SK-N-SH treated with all-trans-retinoic acid at 6 μM for 48 hours (cell line): Measurements from ENCODE around the gene DLG2.

ENCODE experiments used
- ATAC-seq: fragments of 200-7000 bp; cut with Tn5 transposase; 3 replicates; pipeline ENCODE4 v1.9.1; 2020; ENCODE audit warnings: mild to moderate bottlenecking, moderate library complexity
- BACH2 ChIP-seq: fragments of 250-450 bp; sonication (Bioruptor Pico); IDR thresholded peaks from 2 replicates; pipeline ENCODE4 v1.9.0; 2021; ENCODE audit warnings: mild to moderate bottlenecking, borderline replicate concordance
- CREB5 ChIP-seq: fragments of 250-450 bp; sonication (Bioruptor Pico); IDR thresholded peaks from 2 replicates; pipeline ENCODE4 v1.5.1; 2020; ENCODE audit warnings: low read depth, mild to moderate bottlenecking, moderate library complexity
- CSDC2 ChIP-seq: fragments of 250-450 bp; sonication (Bioruptor Pico); IDR thresholded peaks from 2 replicates; pipeline ENCODE4 v1.5.0; 2020; ENCODE audit warnings: mild to moderate bottlenecking, moderate library complexity
- CSRNP3 ChIP-seq: fragments of 250-450 bp; sonication (Bioruptor Pico); IDR thresholded peaks from 2 replicates; pipeline ENCODE4 v1.5.1; 2021; ENCODE audit warnings: mild to moderate bottlenecking, moderate library complexity
- ESRRG ChIP-seq: fragments of 250-450 bp; sonication (Bioruptor Pico); IDR thresholded peaks from 2 replicates; pipeline ENCODE4 v1.6.1; 2021; ENCODE audit warnings: mild to moderate bottlenecking
- GLIS3 ChIP-seq: fragments of 250-450 bp; sonication (Bioruptor Pico); IDR thresholded peaks from 2 replicates; pipeline ENCODE4 v1.5.0; 2020; ENCODE audit warnings: mild to moderate bottlenecking, moderate library complexity
- OSR1 ChIP-seq: fragments of 250-450 bp; sonication (Bioruptor Pico); IDR thresholded peaks from 2 replicates; pipeline ENCODE4 v1.8.0; 2022; ENCODE audit warnings: moderate library complexity, mild to moderate bottlenecking, inconsistent platforms
- PATZ1 ChIP-seq: fragments of 250-450 bp; sonication (Bioruptor Pico); IDR thresholded peaks from 2 replicates; pipeline ENCODE4 v1.8.0; 2020; ENCODE audit warnings: mild to moderate bottlenecking, moderate library complexity, borderline replicate concordance
- POU6F1 ChIP-seq: fragments of 250-450 bp; sonication (Bioruptor Pico); IDR thresholded peaks from 2 replicates; pipeline ENCODE4 v1.8.0; 2021; ENCODE audit warnings: low read depth, mild to moderate bottlenecking, moderate library complexity, borderline replicate concordance
- PPARA ChIP-seq: fragments of 250-450 bp; sonication (Bioruptor Pico); IDR thresholded peaks from 2 replicates; pipeline ENCODE4 v1.5.0; 2020; ENCODE audit warnings: mild to moderate bottlenecking, borderline replicate concordance
- RARB ChIP-seq: fragments of 250-450 bp; sonication (Bioruptor Pico); IDR thresholded peaks from 2 replicates; pipeline ENCODE4 v1.8.0; 2021; ENCODE audit warnings: mild to moderate bottlenecking, moderate library complexity
- SNAI2 ChIP-seq: fragments of 250-450 bp; sonication (Bioruptor Pico); IDR thresholded peaks from 2 replicates; pipeline ENCODE4 v1.5.0; 2020; ENCODE audit warnings: mild to moderate bottlenecking, moderate library complexity
- TCF4 ChIP-seq: fragments of 250-450 bp; sonication (Bioruptor Pico); IDR thresholded peaks from 2 replicates; pipeline ENCODE4 v1.8.0; 2021; ENCODE audit warnings: mild to moderate bottlenecking, moderate library complexity, borderline replicate concordance
- TOX ChIP-seq: fragments of 250-450 bp; sonication (Bioruptor Pico); IDR thresholded peaks from 2 replicates; pipeline ENCODE4 v1.8.0; 2021; ENCODE audit warnings: mild to moderate bottlenecking, moderate library complexity, borderline replicate concordance
- TSHZ2 ChIP-seq: fragments of 250-450 bp; sonication (Bioruptor Pico); IDR thresholded peaks from 2 replicates; pipeline ENCODE4 v1.5.0; 2020; ENCODE audit warnings: mild to moderate bottlenecking, moderate library complexity
- ZC3H10 ChIP-seq: fragments of 250-450 bp; sonication (Bioruptor Pico); IDR thresholded peaks from 2 replicates; pipeline ENCODE4 v1.5.1; 2021; ENCODE audit warnings: mild to moderate bottlenecking, moderate library complexity
- ZFP3 ChIP-seq: fragments of 250-450 bp; sonication (Bioruptor Pico); IDR thresholded peaks from 2 replicates; pipeline ENCODE4 v1.5.0; 2020; ENCODE audit warnings: mild to moderate bottlenecking, moderate library complexity
- ZFP30 ChIP-seq: fragments of 450-650 bp; formaldehyde crosslinking; IDR thresholded peaks from 2 replicates; pipeline ENCODE4 v1.5.0; 2022; ENCODE audit warnings: mild to moderate bottlenecking, moderate library complexity
- ZNF565 ChIP-seq: fragments of 450-650 bp; formaldehyde crosslinking; conservative IDR thresholded peaks from 2 replicates; pipeline ENCODE4 v1.5.0; 2020; ENCODE audit warnings: low read depth, mild to moderate bottlenecking, moderate library complexity
- ZNF70 ChIP-seq: fragments of 450-650 bp; formaldehyde crosslinking; IDR thresholded peaks from 2 replicates; pipeline ENCODE4 v1.5.0; 2020; ENCODE audit warnings: mild to moderate bottlenecking, moderate library complexity
- ZNF8 ChIP-seq: fragments of 450-650 bp; formaldehyde crosslinking; IDR thresholded peaks from 2 replicates; pipeline ENCODE4 v1.5.0; 2020; ENCODE audit warnings: mild to moderate bottlenecking, moderate library complexity

The DLG2 gene

GRCh38 chr11:84763931-84764330 lies 863.2 kb downstream of the DLG2 start:
- no peak for ATAC-seq

GRCh38 chr11:84757711-84758110 lies 869.4 kb downstream of the DLG2 start:
- no peak for TF ChIP-seq PATZ1 (CRISPR knock-in tag)
- no peak for TF ChIP-seq ZC3H10 (CRISPR knock-in tag)
- no peak for TF ChIP-seq PPARA
- TF ChIP-seq ZFP3: no peak
- no peak for ATAC-seq

More at GRCh38 chr11:84763931-84764330, 863.2 kb downstream of the DLG2 start:
- TF ChIP-seq ZC3H10 (CRISPR knock-in tag) (no peak), ZNF565 (CRISPR knock-in tag) (no peak), TCF4 (CRISPR knock-in tag) (no peak), TSHZ2 (no peak), POU6F1 (no peak), RARB (no peak), ZNF8 (CRISPR knock-in tag) (no peak), SNAI2 (CRISPR knock-in tag) (no peak), CSDC2 (CRISPR knock-in tag) (no peak)

GRCh38 chr11:84751371-84751770 lies 875.8 kb downstream of the DLG2 start:
- ATAC-seq: no peak
- TF ChIP-seq OSR1 (CRISPR knock-in tag): no peak
- no peak for TF ChIP-seq RARB
- no peak for TF ChIP-seq TCF4 (CRISPR knock-in tag)
- TF ChIP-seq ESRRG (CRISPR knock-in tag): no peak
- no peak for TF ChIP-seq CSDC2 (CRISPR knock-in tag)
- TF ChIP-seq ZNF70 (CRISPR knock-in tag): no peak
- no peak for TF ChIP-seq SNAI2 (CRISPR knock-in tag)
- TF ChIP-seq GLIS3 (CRISPR knock-in tag): no peak
- no peak for TF ChIP-seq CSRNP3 (CRISPR knock-in tag)
- TF ChIP-seq ZFP30 (CRISPR knock-in tag): no peak
- TF ChIP-seq ZNF565 (CRISPR knock-in tag): no peak
- TF ChIP-seq POU6F1: no peak

- TF ChIP-seq ZFP30 (CRISPR knock-in tag) (no peak), GLIS3 (CRISPR knock-in tag) (no peak)
- ATAC-seq: no peak
These were observed 879.3 kb downstream of the DLG2 start for GRCh38 chr11:84747871-84748270.

- no peak for ATAC-seq
- TF ChIP-seq ZFP30 (CRISPR knock-in tag) (no peak), ZNF70 (CRISPR knock-in tag) (no peak), BACH2 (CRISPR knock-in tag) (no peak), POU6F1 (no peak), CREB5 (no peak), TOX (CRISPR knock-in tag) (no peak), RARB (no peak), PATZ1 (CRISPR knock-in tag) (no peak)
These were observed 887.1 kb downstream of the DLG2 start for GRCh38 chr11:84740050-84740449.
